ENCODE results near the gene CPNE7. TPM values are rescaled to one million over a fixed set of nuclear protein-coding genes. Genes with fewer than 3 reads are reported as not detected.

Gene CPNE7
- total and polyA plus RNA-seq, 2 of the 8 experiments (the other 6 are each of a cell fraction or from before 2014, with no cell fraction given): 10.0 to 23.7 TPM

- no peaks in the 10 kb centered on the region for H4K20me1 ChIP-seq (replicated peaks in 1 of 2; ENCODE audit: control insufficient read depth in 1 of 2, insufficient read depth in 2 of 2, low read length in 2 of 2)
- DNase-seq (ENCODE audit: low read depth in 1 of 2, low spot score in 2 of 2) (no peak), FAIRE-seq (no peak)
- H2BK15ac ChIP-seq (ENCODE audit: low read length): no peak overlapping the region
- WGBS, 2 experiments (ENCODE audit: extremely low coverage in 1 of 2, insufficient coverage in 1 of 2, insufficient read length in 1 of 2, insufficient replicate concordance in 2 of 2, low coverage in 1 of 2, low lambda C conversion rate in 2 of 2, missing lambda C conversion rate in 1 of 2): 85% methylated on average over 15 of the region's 16 CpGs; no CpG with 5 or more reads in 1 of the 2 experiments
- H4K8ac ChIP-seq (ENCODE audit: extremely low read depth, insufficient read depth, low read length): no peak overlapping the region
- H3K27me3 ChIP-seq (replicated peaks in 1 of 4; ENCODE audit: control insufficient read depth in 3 of 4, extremely low read depth in 1 of 4, insufficient read depth in 3 of 4, low read length in 3 of 4): peaks cover 0 to 2% (median under 1%) of the 10 kb centered on the region in 4 experiments; a peak in 5 of 7 replicates
- H3K18ac ChIP-seq (ENCODE audit: extremely low read depth, low read length): no peak overlapping the region
- H3K79me2 ChIP-seq (ENCODE audit: control insufficient read depth in 1 of 2, insufficient read depth in 2 of 2, low read length in 2 of 2): no peaks in the 10 kb centered on the region
- no peak overlapping the region for H2AK5ac ChIP-seq (ENCODE audit: low read depth, low read length)
- H2BK5ac ChIP-seq (ENCODE audit: low read depth, low read length): no peak overlapping the region
- ChIA-PET POLR2A (ENCODE audit: partially characterized antibody) (interaction anchor here (1.7 kb wide), 1 partner anchor 77 kb away, joined by 3 read pairs; no protein-coding TSS in a partner anchor), CTCF (ENCODE audit: partially characterized antibody) (interaction anchor here (0.8 to 2.4 kb wide), 7 partner anchors 12 to 50 kb away, joined by 3 to 9 read pairs (median 5); no protein-coding TSS in a partner anchor)
- no peak overlapping the region for H3K4ac ChIP-seq (replicated peaks; ENCODE audit: insufficient read length, low read depth, low read length)
- no peaks in the 10 kb centered on the region for H3K23me2 ChIP-seq (ENCODE audit: low read depth, low read length)
- no peak overlapping the region for H3K4me2 ChIP-seq (ENCODE audit: insufficient read depth in 1 of 2, low read depth in 2 of 2, low read length in 2 of 2)
- no peak overlapping the region for H3K56ac ChIP-seq (replicated peaks; ENCODE audit: insufficient read length, low read depth, low read length)
- no peak overlapping the region for H2BK120ac ChIP-seq (replicated peaks; ENCODE audit: low read depth, low read length)
- H4K91ac ChIP-seq (replicated peaks; ENCODE audit: insufficient read length, low read length): no peak overlapping the region
- TF ChIP-seq SP1 (IDR thresholded peaks at IDR 0.05; ENCODE audit: low read depth, low read length) (no peak), EP300 (IDR thresholded peaks at IDR 0.05; ENCODE audit: borderline replicate concordance in 1 of 2, low read depth in 2 of 2, low read length in 2 of 2) (no peak), NANOG (IDR thresholded peaks at IDR 0.05; ENCODE audit: insufficient read depth, low read depth, low read length, poor library complexity, severe bottlenecking) (no peak), BACH1 (IDR thresholded peaks at IDR 0.05; ENCODE audit: low read length) (no peak), CTBP2 (IDR thresholded peaks at IDR 0.05; ENCODE audit: borderline replicate concordance, insufficient read depth, insufficient read length, low read length) (no peak), FOSL1 (IDR thresholded peaks at IDR 0.05; ENCODE audit: insufficient read depth, low read depth, low read length) (no peak), YY1 (IDR thresholded peaks at IDR 0.05; ENCODE audit: low read depth, low read length) (no peak), POU5F1 (IDR thresholded peaks at IDR 0.05; ENCODE audit: low read depth, low read length) (no peak)
- TF ChIP-seq, protein P1, sequence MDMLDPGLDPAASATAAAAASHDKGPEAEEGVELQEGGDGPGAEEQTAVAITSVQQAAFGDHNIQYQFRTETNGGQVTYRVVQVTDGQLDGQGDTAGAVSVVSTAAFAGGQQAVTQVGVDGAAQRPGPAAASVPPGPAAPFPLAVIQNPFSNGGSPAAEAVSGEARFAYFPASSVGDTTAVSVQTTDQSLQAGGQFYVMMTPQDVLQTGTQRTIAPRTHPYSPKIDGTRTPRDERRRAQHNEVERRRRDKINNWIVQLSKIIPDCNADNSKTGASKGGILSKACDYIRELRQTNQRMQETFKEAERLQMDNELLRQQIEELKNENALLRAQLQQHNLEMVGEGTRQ (IDR thresholded peaks at IDR 0.05; ENCODE audit: low read length): no peak
- H3K4me1 ChIP-seq (replicated peaks in 1 of 4; ENCODE audit: control insufficient read depth in 3 of 4, insufficient read depth in 4 of 4, low read length in 3 of 4): peaks cover 0 to 15% (median 3%) of the 10 kb centered on the region in 4 experiments; a peak in 5 of 7 replicates
- no peak overlapping the region for H3K27ac ChIP-seq (ENCODE audit: low read depth, low read length)
- no peak overlapping the region for H3K14ac ChIP-seq (ENCODE audit: insufficient read length)
- H3K9ac ChIP-seq (replicated peaks in 1 of 4; ENCODE audit: extremely low read depth in 1 of 4, low read depth in 3 of 4, low read length in 3 of 4): no peak overlapping the region
- H2BK20ac ChIP-seq (ENCODE audit: low read length): no peak overlapping the region
- no peak overlapping the region for H3K4me3 ChIP-seq (ENCODE audit: extremely low read depth in 1 of 4, insufficient read depth in 2 of 4, low read depth in 3 of 4, low read length in 4 of 4)
- no peak overlapping the region for H2BK12ac ChIP-seq (ENCODE audit: low read depth, low read length)
- no peak overlapping the region for H3K23ac ChIP-seq (ENCODE audit: insufficient read length)
- H3K9me3 ChIP-seq (ENCODE audit: insufficient read depth in 2 of 2, low read depth in 1 of 2, low read length in 1 of 2): no peaks in the 10 kb centered on the region
- no peak overlapping the region for H4K5ac ChIP-seq (ENCODE audit: insufficient read length, low read depth, low read length)
- H3K36me3 ChIP-seq (ENCODE audit: control insufficient read depth in 2 of 4, insufficient read depth in 4 of 4, low read length in 3 of 4): no peaks in the 10 kb centered on the region
- no peaks in the 10 kb centered on the region for H3K79me1 ChIP-seq (ENCODE audit: low read depth, low read length)
- no peak overlapping the region for H2AFZ ChIP-seq (ENCODE audit: low read length)
Observed at GRCh38 chr16:89618109-89618998, 42.8 kb downstream of the CPNE7 start.

Data from H1 (cell line).